DND-41 (cell line): ENCODE data around the gene JSRP1.

Experiments
- ATAC-seq: fragments of 200-7000 bp; cut with Tn5 transposase; 3 replicates; pipeline ENCODE4 v1.9.1; 2021; ENCODE audit warnings: low read depth; ENCODE audit not compliant: insufficient read depth
- DNase-seq: peaks from one replicate; pipeline ENCODE4 v3.0.0-alpha.2; 2020
- H2AFZ ChIP-seq: 2 replicates; pipeline ENCODE4 v1.6.0; 2012; ENCODE audit warnings: low read depth, low read length
- H3K27ac ChIP-seq: 2 replicates; pipeline ENCODE4 v1.5.1; 2012; ENCODE audit warnings: low read length, inconsistent platforms
- H3K27me3 ChIP-seq: fragments of 200-600 bp; sonication (generic); 2 replicates; pipeline ENCODE4 v1.6.0; 2012; ENCODE audit warnings: low read length, mild to moderate bottlenecking, inconsistent platforms; ENCODE audit not compliant: insufficient read depth, poor library complexity
- H3K36me3 ChIP-seq: 2 replicates; pipeline ENCODE4 v1.5.1; 2012; ENCODE audit warnings: low read length, inconsistent platforms; ENCODE audit not compliant: insufficient read depth
- H3K4me1 ChIP-seq: 2 replicates; pipeline ENCODE4 v1.5.1; 2012; ENCODE audit warnings: mild to moderate bottlenecking, low read length; ENCODE audit not compliant: insufficient read depth
- H3K4me2 ChIP-seq: 2 replicates; pipeline ENCODE4 v1.6.0; 2012; ENCODE audit warnings: mild to moderate bottlenecking, moderate library complexity, low read length, inconsistent platforms; ENCODE audit not compliant: insufficient read depth
- H3K4me3 ChIP-seq, 2 experiments: fragments of 200-600 bp in 1 of 2; shearing (Covaris generic) in 1 of 2; 2 replicates each; pipeline ENCODE4 v1.5.1; 2012 to 2016; ENCODE audit warnings: inconsistent platforms in 2 of 2, low read length in 2 of 2, mild to moderate bottlenecking in 2 of 2, low read depth in 1 of 2, moderate library complexity in 1 of 2
- H3K79me2 ChIP-seq: 2 replicates; pipeline ENCODE4 v1.6.0; 2012; ENCODE audit warnings: low read length, inconsistent platforms; ENCODE audit not compliant: insufficient read depth
- H3K9ac ChIP-seq: 2 replicates; pipeline ENCODE4 v1.6.0; 2012; ENCODE audit warnings: low read depth, mild to moderate bottlenecking, inconsistent platforms, low read length, moderate library complexity
- H3K9me3 ChIP-seq: 2 replicates; pipeline ENCODE4 v1.5.1; 2012; ENCODE audit warnings: low read length, moderate library complexity, mild to moderate bottlenecking, inconsistent platforms; ENCODE audit not compliant: insufficient read depth, severe bottlenecking
- H4K20me1 ChIP-seq: 2 replicates; pipeline ENCODE4 v1.6.0; 2012; ENCODE audit warnings: low read length; ENCODE audit not compliant: insufficient read depth
- CTCF ChIP-seq: IDR thresholded peaks from 2 replicates; pipeline ENCODE4 v1.5.1; 2012; ENCODE audit warnings: borderline replicate concordance, low read length, moderate library complexity, mild to moderate bottlenecking; ENCODE audit not compliant: poor library complexity, severe bottlenecking; ENCODE audit errors: extremely low read depth
- EZH2 ChIP-seq: IDR thresholded peaks from 3 replicates; pipeline ENCODE4 v1.6.1; 2012; ENCODE audit warnings: borderline replicate concordance, low read depth, mild to moderate bottlenecking, moderate library complexity, low read length, inconsistent platforms; ENCODE audit not compliant: severe bottlenecking

The JSRP1 gene

GRCh38 chr19:2270157-2270422 lies 13.9 kb upstream of the JSRP1 start:
- peaks cover 44% of the 10 kb centered on the region for H3K4me1 ChIP-seq
- peak overlapping the region; percentile 100 for H3K4me3 ChIP-seq
- no peak overlapping the region for H2AFZ ChIP-seq
- ATAC-seq = no peak
- no peaks in the 10 kb centered on the region for H3K9me3 ChIP-seq
- DNase-seq = peak; percentile 56
- no peak for TF ChIP-seq EZH2
- no peak for TF ChIP-seq CTCF
- H3K36me3 ChIP-seq = peaks cover 47% of the 10 kb centered on the region
- H3K27ac ChIP-seq = peak overlapping the region; percentile 99
- peak overlapping the region; percentile 84 for H3K4me2 ChIP-seq
- peaks cover 52% of the 10 kb centered on the region for H4K20me1 ChIP-seq
- no peaks in the 10 kb centered on the region for H3K27me3 ChIP-seq
- H3K79me2 ChIP-seq = peaks cover 66% of the 10 kb centered on the region
- peak overlapping the region; percentile 100 for H3K9ac ChIP-seq

GRCh38 chr19:2269244-2270156 lies 13.3 kb upstream of the JSRP1 start:
- H3K4me1 ChIP-seq = peaks cover 44% of the 10 kb centered on the region
- ATAC-seq = peak; percentile 70

GRCh38 chr19:2268861-2269243 lies 12.6 kb upstream of the JSRP1 start:
- H3K4me3 ChIP-seq = peak overlapping the region; percentile 82
- DNase-seq (no peak), ATAC-seq (no peak)
- H3K79me2 ChIP-seq = peaks cover 55% of the 10 kb centered on the region
- peak overlapping the region; percentile 83 for H2AFZ ChIP-seq
- peaks cover 38% of the 10 kb centered on the region for H3K4me1 ChIP-seq
- H3K9ac ChIP-seq = peak overlapping the region; percentile 100
- no peaks in the 10 kb centered on the region for H3K9me3 ChIP-seq
- peaks cover 37% of the 10 kb centered on the region for H3K36me3 ChIP-seq
- peak overlapping the region; percentile 72 for H3K4me2 ChIP-seq
- peaks cover 42% of the 10 kb centered on the region for H4K20me1 ChIP-seq
- TF ChIP-seq EZH2 = no peak
- TF ChIP-seq CTCF = no peak
- H3K27ac ChIP-seq = peak overlapping the region; percentile 89
- no peaks in the 10 kb centered on the region for H3K27me3 ChIP-seq

More at GRCh38 chr19:2269244-2270156, 13.3 kb upstream of the JSRP1 start:
- peaks cover 49% of the 10 kb centered on the region for H4K20me1 ChIP-seq
- peak overlapping the region; percentile 100 for H3K4me3 ChIP-seq
- DNase-seq = peak; percentile 99
- peaks cover 62% of the 10 kb centered on the region for H3K79me2 ChIP-seq
- no peaks in the 10 kb centered on the region for H3K27me3 ChIP-seq
- H3K9ac ChIP-seq = peak overlapping the region; percentile 100
- peak overlapping the region; percentile 99 for H3K27ac ChIP-seq
- peak overlapping the region; percentile 83; the same call in 1 of the 2 replicates for H2AFZ ChIP-seq
- TF ChIP-seq CTCF (no peak), EZH2 (no peak)
- peaks cover 44% of the 10 kb centered on the region for H3K36me3 ChIP-seq
- H3K9me3 ChIP-seq = no peaks in the 10 kb centered on the region
- peak overlapping the region; percentile 84 for H3K4me2 ChIP-seq
